ENCODE measurements around the gene RFC4.

GRCh38 chr3:186842426-186843038, 36.2 kb upstream of the RFC4 start, which contains the start of gene ADIPOQ:
- TF ChIP-seq CTCF (tag by site-specific recombination; IDR thresholded peaks at IDR 0.05) = no peak
- TF ChIP-seq ZNF121 (tag by site-specific recombination; IDR thresholded peaks at IDR 0.05) = no peak
- TF ChIP-seq ZNF274 (IDR thresholded peaks at IDR 0.05; ENCODE audit: low read length) = no peak
- no peak for TF ChIP-seq ZNF274 (tag by site-specific recombination; IDR thresholded peaks at IDR 0.05; ENCODE audit: borderline replicate concordance)
- no peak for TF ChIP-seq ZNF670 (tag by site-specific recombination; IDR thresholded peaks at IDR 0.05; ENCODE audit: low read depth)
- TF ChIP-seq ZNF175 (tag by site-specific recombination; IDR thresholded peaks at IDR 0.05) = no peak

All from HEK293 (cell line).